NCI-H345 treated with DMSO at 0.1 percent for 48 hours (cell line): ENCODE results near the gene EGFL6.
A peak's percentile ranks its signal among the peaks of the same experiment; 100 is the strongest.
"Not testable (repeated sequence)": the region's sequence is repeated elsewhere in the genome, so short reads cannot be mapped to it uniquely, and the experiment has no call there.

Experiments used
- DNase-seq: peaks from one replicate; lab custom pipeline; 2025; ENCODE audit not compliant: unreplicated experiment; lab: John Stamatoyannopoulos, UW

The EGFL6 gene

DNA sequence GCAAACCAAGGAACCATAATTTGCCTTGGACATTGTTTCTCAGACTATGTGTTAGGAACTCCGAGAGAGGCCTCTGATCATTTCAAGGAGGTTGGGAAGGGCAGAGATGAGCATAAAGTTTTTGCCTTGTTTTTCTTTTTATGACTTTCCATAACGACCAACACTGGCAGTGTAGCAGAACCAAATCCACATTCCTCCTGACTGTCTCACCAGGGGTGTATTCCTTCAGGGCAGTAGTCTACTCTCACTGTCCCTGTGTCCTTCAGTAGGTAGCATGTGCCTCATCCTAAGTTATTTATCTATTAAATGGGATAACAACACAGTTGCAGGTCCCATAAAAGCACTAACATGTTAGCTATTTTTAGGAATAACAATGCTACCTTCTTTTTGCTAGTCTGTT is 20.8 kb downstream of the EGFL6 start:
- DNase-seq: no peak

DNA sequence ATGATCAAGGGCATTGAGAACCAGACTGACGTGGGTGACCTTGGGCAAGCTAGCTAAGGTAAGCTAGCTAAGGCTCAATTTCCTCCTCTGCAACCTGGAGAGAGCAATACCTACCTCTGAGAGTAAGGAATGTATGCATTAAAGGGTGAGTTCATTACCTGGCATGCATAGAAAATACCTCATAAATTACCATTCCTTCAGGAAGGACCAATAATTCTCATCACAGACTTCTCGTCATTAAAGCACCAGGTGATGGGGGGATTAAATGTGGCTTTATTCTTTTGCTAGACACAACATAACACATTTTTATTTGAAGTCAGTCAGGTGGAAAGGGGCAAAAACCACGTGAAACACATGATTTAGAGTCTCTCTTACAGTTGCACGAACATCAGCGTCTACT is 21.5 kb downstream of the EGFL6 start:
- no peak for DNase-seq

DNA sequence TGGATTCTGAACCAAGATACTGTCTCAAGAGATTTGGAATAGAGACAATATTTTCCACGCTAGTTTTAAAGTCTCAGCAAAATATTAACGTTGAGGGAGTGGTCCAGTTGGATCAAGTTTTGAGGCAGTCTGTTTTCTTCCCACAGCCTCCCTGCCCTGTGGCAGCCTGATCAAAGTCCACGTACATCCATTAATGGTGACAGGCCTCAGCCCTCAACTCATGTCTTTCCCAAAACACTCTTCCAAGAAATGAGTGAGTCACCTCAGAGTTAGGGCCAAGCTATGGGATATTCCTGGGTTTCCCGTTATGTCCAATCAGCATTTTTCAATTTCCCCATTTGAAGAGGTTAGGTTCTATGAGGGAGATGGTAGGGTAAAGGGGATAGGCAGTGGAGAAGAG is 28.5 kb downstream of the EGFL6 start:
- DNase-seq: no peak

DNA sequence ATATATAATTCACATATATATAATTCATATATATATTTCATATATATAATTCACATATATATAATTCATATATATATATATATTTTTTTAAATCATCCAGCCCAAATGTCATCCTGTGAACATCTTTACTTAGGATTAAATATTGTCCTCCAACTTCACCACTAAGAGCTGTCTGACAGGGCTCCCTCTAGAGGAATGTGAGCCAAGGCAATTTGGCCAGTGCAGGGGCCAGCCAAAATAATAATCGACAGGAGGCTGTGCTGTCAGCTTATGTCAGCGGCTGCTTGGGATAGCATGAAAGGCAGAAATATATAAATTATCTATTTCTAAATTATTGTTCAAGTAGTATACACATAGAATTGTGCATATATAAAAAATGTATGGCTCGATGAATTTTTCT is 29.5 kb downstream of the EGFL6 start:
- DNase-seq: no peak

GRCh38 chrX:13599491-13599890 is 30.1 kb downstream of the EGFL6 start:
- DNase-seq: no peak

- no peak for DNase-seq
These were observed 36.2 kb downstream of the EGFL6 start for GRCh38 chrX:13605611-13606010.

DNA sequence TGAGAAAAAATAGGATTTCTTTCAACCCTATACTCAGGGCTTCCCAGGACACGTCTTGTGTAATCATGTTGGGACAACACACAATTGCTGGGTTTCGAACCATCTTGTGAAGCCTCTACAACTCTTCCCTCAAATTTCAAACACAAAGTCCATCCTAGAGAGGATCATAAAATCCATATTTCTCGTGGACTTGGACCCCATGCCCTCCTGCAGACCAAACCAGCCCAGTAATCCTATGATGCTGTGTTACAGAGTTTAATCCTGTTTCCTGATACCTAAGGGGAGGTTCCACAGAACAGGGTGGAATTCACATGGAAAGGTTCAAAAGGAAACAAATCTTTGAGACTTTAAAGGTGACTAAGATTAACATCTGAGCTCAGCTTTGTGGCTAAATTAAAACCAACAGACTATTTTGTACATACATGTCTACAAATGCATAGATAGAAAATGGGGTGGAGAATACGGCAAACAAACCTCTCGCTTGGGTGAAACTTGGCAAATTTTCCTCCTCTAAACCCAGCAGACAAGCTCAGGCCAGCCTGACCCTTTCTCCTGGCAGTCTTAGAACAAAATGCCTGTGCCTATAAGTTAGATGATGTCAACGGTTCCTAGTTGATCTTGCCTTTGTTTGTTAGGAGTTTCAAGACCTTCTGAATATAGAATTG is 38.1 kb downstream of the EGFL6 start:
- DNase-seq: no peak

DNA sequence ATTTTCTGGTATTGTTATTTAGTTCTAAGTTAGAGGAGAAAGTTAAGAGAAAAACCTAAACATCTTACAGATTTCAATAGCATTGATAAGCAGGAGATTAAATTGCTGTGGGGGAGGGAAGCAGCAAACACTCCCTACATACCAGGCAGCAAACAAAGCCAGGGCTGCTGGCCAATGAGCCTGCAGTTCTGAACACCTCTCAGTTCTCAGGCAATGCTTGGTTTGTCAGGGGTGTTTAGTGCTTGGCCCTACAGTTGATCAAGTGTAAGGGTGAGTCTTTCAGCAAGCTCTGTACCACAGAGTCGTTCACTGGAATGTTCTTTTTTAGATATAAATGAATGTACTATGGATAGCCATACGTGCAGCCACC is 38.6 kb downstream of the EGFL6 start:
- DNase-seq: no peak

- no peak for DNase-seq
These were observed 44.8 kb downstream of the EGFL6 start for GRCh38 chrX:13614154-13614553.

DNA sequence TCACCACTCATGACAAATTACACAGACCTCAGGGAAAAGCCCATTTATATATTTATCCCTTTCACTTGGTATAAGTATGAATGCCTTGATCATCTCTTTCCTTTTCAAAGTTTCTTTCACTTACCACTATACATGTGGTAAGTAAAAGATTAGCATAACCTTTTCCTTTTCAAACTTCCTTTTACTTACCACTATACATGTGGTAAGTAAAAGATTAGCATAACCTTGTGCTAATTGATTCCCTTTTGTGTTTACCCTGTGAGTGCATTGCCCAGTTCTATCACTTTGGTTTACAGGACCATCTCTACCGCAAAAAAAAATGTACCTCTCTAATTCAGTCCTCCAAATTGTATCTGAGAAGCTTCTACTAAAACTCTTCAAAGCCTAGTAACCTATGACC is 50.8 kb downstream of the EGFL6 start:
- DNase-seq: no peak

DNA sequence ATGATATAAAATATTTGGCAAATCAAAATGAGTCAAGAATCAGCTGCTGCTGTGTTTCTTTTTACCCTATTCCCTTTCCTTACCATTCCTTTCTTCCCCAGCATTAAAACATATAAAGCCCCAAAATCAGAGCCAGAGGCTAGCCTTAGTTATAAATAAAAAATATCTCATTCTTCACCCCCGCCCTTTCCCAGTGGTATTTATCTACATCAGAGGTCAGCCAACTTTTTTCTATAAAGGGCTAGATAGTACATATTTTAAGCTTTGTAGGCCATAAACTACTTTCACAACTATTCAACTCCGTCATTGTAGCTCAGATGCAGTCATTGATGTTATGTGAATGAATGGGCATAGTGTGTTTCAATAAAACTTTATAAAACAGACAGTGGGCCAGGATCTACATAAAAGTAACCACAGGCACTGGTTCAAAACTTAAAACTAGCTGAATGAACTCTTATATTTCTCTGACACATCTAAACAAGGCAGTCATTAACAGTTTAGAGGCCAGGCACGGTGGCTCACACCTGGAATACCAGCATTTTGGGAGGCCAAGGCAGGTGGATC is 53.1 kb downstream of the EGFL6 start:
- no peak for DNase-seq

DNA sequence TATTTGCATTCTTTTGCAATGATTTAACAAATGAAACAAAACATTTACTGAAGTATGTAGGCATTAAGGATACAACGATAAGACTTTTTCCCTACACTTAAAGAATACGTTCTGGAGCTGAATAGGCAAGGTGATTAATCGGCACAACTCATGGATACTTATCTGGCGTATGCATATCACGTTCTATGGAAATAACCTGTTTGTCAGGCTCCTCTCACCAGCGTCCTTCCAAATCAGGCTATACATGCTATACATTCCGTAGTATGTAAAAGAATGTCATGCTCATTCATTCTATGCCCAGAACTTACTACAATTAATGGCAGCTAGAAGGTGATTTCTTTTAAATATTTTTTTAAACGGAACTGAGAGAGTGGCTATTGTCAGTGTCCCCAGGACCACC is 57.9 kb downstream of the EGFL6 start:
- no peak for DNase-seq

- not testable (repeated sequence) for DNase-seq
These were observed 67.8 kb downstream of the EGFL6 start for GRCh38 chrX:13637224-13637623.

DNA sequence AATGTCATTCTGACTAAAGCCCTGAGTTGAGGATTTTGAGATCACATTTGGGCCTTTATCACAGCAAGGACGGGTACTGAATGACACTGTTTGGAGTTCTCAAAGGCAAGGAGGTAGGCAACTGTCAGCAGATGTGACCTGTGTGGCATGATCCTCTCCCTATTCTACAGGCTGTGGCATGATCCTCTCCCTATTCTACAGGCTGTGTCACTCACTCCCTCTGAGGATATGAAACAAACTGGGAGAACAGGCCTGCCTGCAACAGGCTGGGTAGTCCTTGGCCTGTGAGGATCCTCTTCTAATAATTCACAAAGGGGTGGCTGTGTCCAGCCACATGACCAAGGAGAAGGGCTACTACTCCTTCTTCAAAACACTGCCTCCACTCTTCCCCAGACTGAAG is 68.6 kb downstream of the EGFL6 start:
- no peak for DNase-seq

GRCh38 chrX:13638826-13639225 is 69.4 kb downstream of the EGFL6 start:
- DNase-seq: no peak

DNA sequence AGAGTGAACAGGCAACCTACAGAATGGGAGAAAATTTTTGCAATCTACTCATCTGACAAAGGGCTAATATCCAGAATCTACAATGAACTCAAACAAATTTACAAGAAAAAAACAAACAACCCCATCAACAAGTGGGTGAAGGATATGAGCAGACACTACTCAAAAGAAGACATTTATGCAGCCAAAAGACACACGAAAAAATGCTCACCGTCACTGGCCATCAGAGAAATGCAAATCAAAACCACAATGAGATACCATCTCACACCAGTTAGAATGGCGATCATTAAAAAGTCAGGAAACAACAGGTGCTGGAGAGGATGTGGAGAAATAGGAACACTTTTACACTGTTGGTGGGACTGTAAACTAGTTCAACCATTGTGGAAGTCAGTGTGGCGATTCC is 72.3 kb downstream of the EGFL6 start:
- not testable (repeated sequence) for DNase-seq

DNA sequence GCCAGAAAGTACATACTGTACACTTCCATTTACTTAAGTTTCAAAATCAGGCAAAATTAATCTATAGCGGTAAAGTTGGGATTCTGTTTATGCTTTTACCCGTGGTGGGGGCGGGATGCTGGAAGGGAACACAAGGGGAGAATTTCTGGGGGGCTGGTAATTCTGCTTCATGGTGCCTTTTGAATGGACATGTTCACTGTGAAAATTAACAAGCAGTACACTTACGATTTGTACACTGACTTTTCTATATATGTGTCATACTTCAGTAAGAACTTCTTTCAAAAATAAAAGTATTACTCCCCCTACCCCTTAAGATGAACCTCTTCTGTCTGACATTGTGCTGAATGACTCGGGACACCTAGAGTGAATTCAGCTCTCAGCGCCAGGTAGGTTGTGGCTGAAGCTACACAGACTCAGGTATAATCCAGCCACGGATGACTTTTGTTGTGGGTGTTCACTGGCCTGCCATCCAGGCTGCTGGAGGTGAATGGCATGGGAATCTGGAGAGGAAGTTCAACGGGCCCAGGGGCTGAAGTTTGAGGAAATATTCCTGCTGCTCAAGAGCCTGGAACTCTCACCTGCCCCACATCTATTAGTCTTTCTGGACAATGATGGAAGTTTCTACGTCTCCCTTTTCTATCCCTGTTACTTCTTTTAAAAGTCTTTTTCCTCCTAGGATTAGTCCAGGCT is 76.2 kb downstream of the EGFL6 start:
- no peak for DNase-seq

DNA sequence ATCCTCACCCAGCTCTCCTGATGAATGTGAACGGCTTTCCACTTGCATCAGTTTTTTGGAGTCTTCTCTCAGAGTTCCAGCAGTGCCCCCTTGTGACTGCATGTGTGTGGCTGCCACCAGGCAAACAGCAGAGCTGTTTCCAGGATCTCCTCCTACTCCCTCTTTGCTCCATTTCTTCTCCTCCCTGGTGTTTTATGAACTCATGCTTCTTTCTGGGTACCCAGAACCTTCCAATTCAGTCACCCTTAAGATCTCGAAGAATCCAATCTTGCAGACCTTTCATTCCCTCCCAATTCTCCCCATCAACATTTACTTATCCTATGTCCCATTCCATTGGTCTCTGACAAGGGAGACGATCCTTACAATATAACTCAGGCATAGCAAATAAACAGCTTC is 76.8 kb downstream of the EGFL6 start:
- peak; percentile 6 for DNase-seq

GRCh38 chrX:13647709-13648212 is 78.4 kb downstream of the EGFL6 start:
- peak; percentile 67 for DNase-seq

DNA sequence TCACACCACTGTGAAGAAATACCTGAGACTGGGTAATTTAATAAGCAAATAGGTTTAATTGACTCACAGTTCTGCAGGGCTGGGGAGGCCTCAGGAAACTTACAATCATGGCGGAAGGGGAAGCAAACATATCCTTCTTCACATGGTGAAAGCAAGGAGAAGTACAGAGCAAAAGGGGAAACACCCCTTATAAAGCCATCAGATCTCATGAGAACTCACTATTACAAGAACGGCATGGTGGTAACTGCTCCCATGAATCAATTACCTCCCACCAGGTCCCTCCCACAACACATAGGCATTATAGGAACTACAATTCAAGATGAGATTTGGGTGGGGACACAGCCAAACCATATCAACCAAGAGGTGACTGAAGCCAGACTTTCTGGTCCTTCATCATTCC is 78.9 kb downstream of the EGFL6 start:
- DNase-seq: not testable (repeated sequence)

- DNase-seq: no peak
These were observed 80.4 kb downstream of the EGFL6 start for GRCh38 chrX:13649838-13650237.

DNA sequence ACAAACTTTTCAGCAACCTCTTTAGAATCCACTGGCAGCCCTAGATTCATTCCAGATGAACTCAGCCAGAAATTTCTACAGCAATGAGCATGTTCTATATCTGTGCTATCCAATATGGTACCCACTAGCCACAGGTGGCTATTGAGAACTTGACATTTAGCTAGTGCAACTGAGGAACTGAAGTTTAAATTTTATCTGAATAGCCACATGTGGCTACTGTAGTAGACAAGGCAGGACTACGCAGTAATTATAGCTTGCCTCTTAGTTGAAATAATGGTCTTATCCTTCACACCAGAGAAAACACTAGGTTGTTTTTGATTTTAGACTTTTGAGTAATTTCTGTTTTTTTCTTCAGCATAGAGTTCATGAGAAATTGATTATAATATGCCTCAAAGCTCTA is 80.9 kb downstream of the EGFL6 start:
- DNase-seq: no peak
